HEK293 (cell line): ENCODE measurements around the gene MDFIC.

Source experiments
- CTCF ChIA-PET: fragments of 350-600 bp; formaldehyde crosslinking; extraction: SDS; loops from one replicate; lab custom pipeline; 2021; ENCODE audit warnings: antibody characterized with exemption; lab: Yijun Ruan, JAX
- POLR2A ChIA-PET: fragments of 300-600 bp; formaldehyde crosslinking; extraction: SDS; loops from one replicate; lab custom pipeline; 2020; ENCODE audit warnings: antibody characterized with exemption, inconsistent platforms; lab: Yijun Ruan, JAX
- H3K27ac ChIP-seq: fragments of 200-500 bp; sonication (Bioruptor generic); 2 replicates; pipeline ENCODE4 v1.5.1; 2014; ENCODE audit warnings: low read depth, low read length, control low read depth, inconsistent platforms; ENCODE audit errors: extremely low read depth
- H3K36me3 ChIP-seq, 2 experiments: fragments of 200-500 bp in 1 of 2; sonication (Bioruptor generic) in 1 of 2; 1 replicate in 1 of 2; 2 replicates in 1 of 2; pipeline ENCODE4 v1.5.1; 2014 to 2017; ENCODE audit warnings: inconsistent platforms in 2 of 2, low read length in 2 of 2; ENCODE audit not compliant: control insufficient read depth in 2 of 2, insufficient read depth in 1 of 2
- H3K4me1 ChIP-seq: fragments of 200-500 bp; sonication (Bioruptor generic); 2 replicates; pipeline ENCODE4 v1.5.1; 2014; ENCODE audit warnings: mild to moderate bottlenecking, low read length, inconsistent platforms; ENCODE audit not compliant: control insufficient read depth, insufficient read depth
- H3K4me3 ChIP-seq: 2 replicates; pipeline ENCODE4 v1.5.1; 2011; ENCODE audit warnings: low read depth, mild to moderate bottlenecking, control low read depth, low read length, moderate library complexity
- H3K9me3 ChIP-seq: fragments of 200-500 bp; sonication (Bioruptor generic); 2 replicates; pipeline ENCODE4 v1.5.1; 2014; ENCODE audit warnings: low read depth, low read length, inconsistent platforms; ENCODE audit not compliant: control insufficient read depth, insufficient read depth
- CTCF ChIP-seq: fragments of 450-650 bp; formaldehyde crosslinking; IDR thresholded peaks from 2 replicates; pipeline ENCODE4 v1.5.1; 2016; ENCODE audit warnings: missing biosample characterization, missing genetic modification characterization
- RBAK ChIP-seq: fragments of 450-650 bp; formaldehyde crosslinking; IDR thresholded peaks from 2 replicates; pipeline ENCODE4 v1.5.1; 2016; ENCODE audit warnings: missing biosample characterization, missing genetic modification characterization
- REPIN1 ChIP-seq: fragments of 450-650 bp; formaldehyde crosslinking; IDR thresholded peaks from 2 replicates; pipeline ENCODE4 v1.5.1; 2017; ENCODE audit warnings: missing biosample characterization, missing genetic modification characterization, low read depth
- SETDB1 ChIP-seq: IDR thresholded peaks from one replicate; pipeline ENCODE4 v1.6.1; 2017; ENCODE audit warnings: mild to moderate bottlenecking, low read length, moderate library complexity, mixed read lengths; ENCODE audit not compliant: insufficient read length
- ZBTB20 ChIP-seq: fragments of 450-650 bp; formaldehyde crosslinking; IDR thresholded peaks from 2 replicates; pipeline ENCODE4 v1.5.1; 2016; ENCODE audit warnings: missing biosample characterization, missing genetic modification characterization
- ZFHX2 ChIP-seq: fragments of 450-650 bp; formaldehyde crosslinking; conservative IDR thresholded peaks from 2 replicates; pipeline ENCODE4 v1.5.1; 2016; ENCODE audit warnings: missing biosample characterization, missing genetic modification characterization
- ZFP69B ChIP-seq: fragments of 450-650 bp; formaldehyde crosslinking; IDR thresholded peaks from 2 replicates; pipeline ENCODE4 v1.5.1; 2016; ENCODE audit warnings: missing biosample characterization, missing genetic modification characterization
- ZNF16 ChIP-seq: fragments of 450-650 bp; formaldehyde crosslinking; IDR thresholded peaks from 2 replicates; pipeline ENCODE4 v1.5.1; 2016; ENCODE audit warnings: low read depth, missing biosample characterization, missing genetic modification characterization
- ZNF2 ChIP-seq: fragments of 450-650 bp; formaldehyde crosslinking; IDR thresholded peaks from 2 replicates; pipeline ENCODE4 v1.5.1; 2016; ENCODE audit warnings: missing biosample characterization, missing genetic modification characterization
- ZNF280C ChIP-seq: fragments of 450-650 bp; formaldehyde crosslinking; IDR thresholded peaks from 2 replicates; pipeline ENCODE4 v1.5.1; 2016; ENCODE audit warnings: missing biosample characterization, missing genetic modification characterization
- ZNF311 ChIP-seq: fragments of 450-650 bp; formaldehyde crosslinking; IDR thresholded peaks from 2 replicates; pipeline ENCODE4 v1.5.1; 2017; ENCODE audit warnings: missing biosample characterization, missing genetic modification characterization, borderline replicate concordance
- ZNF366 ChIP-seq: fragments of 450-650 bp; formaldehyde crosslinking; conservative IDR thresholded peaks from 2 replicates; pipeline ENCODE4 v1.5.1; 2016; ENCODE audit warnings: missing biosample characterization, missing genetic modification characterization
- ZNF37A ChIP-seq: fragments of 450-650 bp; IDR thresholded peaks from 2 replicates; pipeline ENCODE4 v1.5.1; 2018; ENCODE audit warnings: missing biosample characterization, missing genetic modification characterization
- ZNF391 ChIP-seq: fragments of 450-650 bp; formaldehyde crosslinking; IDR thresholded peaks from 2 replicates; pipeline ENCODE4 v1.5.1; 2016; ENCODE audit warnings: low read depth, missing biosample characterization, missing genetic modification characterization, borderline replicate concordance
- ZNF433 ChIP-seq: fragments of 450-650 bp; formaldehyde crosslinking; IDR thresholded peaks from 2 replicates; pipeline ENCODE4 v1.5.1; 2016; ENCODE audit warnings: missing biosample characterization, missing genetic modification characterization, low read depth
- ZNF48 ChIP-seq: fragments of 450-650 bp; formaldehyde crosslinking; IDR thresholded peaks from 2 replicates; pipeline ENCODE4 v1.5.1; 2016; ENCODE audit warnings: missing biosample characterization, missing genetic modification characterization
- ZNF585B ChIP-seq: fragments of 450-650 bp; formaldehyde crosslinking; IDR thresholded peaks from 2 replicates; pipeline ENCODE4 v1.5.1; 2016; ENCODE audit warnings: missing biosample characterization, missing genetic modification characterization
- ZNF596 ChIP-seq: fragments of 450-650 bp; IDR thresholded peaks from 2 replicates; pipeline ENCODE4 v1.5.0; 2018; ENCODE audit warnings: missing biosample characterization, mild to moderate bottlenecking, missing genetic modification characterization, moderate library complexity
- ZNF600 ChIP-seq: fragments of 450-650 bp; formaldehyde crosslinking; IDR thresholded peaks from 2 replicates; pipeline ENCODE4 v1.5.1; 2016; ENCODE audit warnings: missing biosample characterization, missing genetic modification characterization
- ZNF610 ChIP-seq: fragments of 450-650 bp; formaldehyde crosslinking; IDR thresholded peaks from 2 replicates; pipeline ENCODE4 v1.5.1; 2016; ENCODE audit warnings: missing biosample characterization, missing genetic modification characterization, borderline replicate concordance
- ZNF654 ChIP-seq: fragments of 450-650 bp; formaldehyde crosslinking; IDR thresholded peaks from 2 replicates; pipeline ENCODE4 v1.5.1; 2016; ENCODE audit warnings: low read depth, missing biosample characterization, missing genetic modification characterization
- ZSCAN16 ChIP-seq: fragments of 450-650 bp; formaldehyde crosslinking; IDR thresholded peaks from 2 replicates; pipeline ENCODE4 v1.5.1; 2016; ENCODE audit warnings: missing biosample characterization, missing genetic modification characterization
- ZSCAN30 ChIP-seq: fragments of 450-650 bp; IDR thresholded peaks from 2 replicates; pipeline ENCODE4 v1.5.1; 2018; ENCODE audit warnings: missing biosample characterization, mild to moderate bottlenecking, missing genetic modification characterization, moderate library complexity
- TF ChIP-seq, protein P1 (sequence below): fragments of 450-650 bp; formaldehyde crosslinking; IDR thresholded peaks from 2 replicates; pipeline ENCODE4 v1.5.1; 2016; ENCODE audit warnings: missing biosample characterization, missing genetic modification characterization

MDFIC gene

GRCh38 chr7:114988026-114988425 is 66.1 kb downstream of the MDFIC start:
- ChIA-PET CTCF (interaction anchor here (0.7 kb wide), 1 partner anchor 961 kb away, joined by 3 read pairs; no protein-coding TSS in a partner anchor), POLR2A (no interaction called here)
- TF ChIP-seq ZNF654 (tag by site-specific recombination) (no peak), ZNF48 (no peak), ZNF610 (tag by site-specific recombination) (no peak), ZNF366 (tag by site-specific recombination) (no peak), ZNF433 (no peak), SETDB1 (no peak), ZNF37A (tag by site-specific recombination) (no peak), REPIN1 (tag by site-specific recombination) (no peak), ZFP69B (tag by site-specific recombination) (no peak), ZNF2 (no peak), ZNF280C (tag by site-specific recombination) (no peak), ZNF311 (tag by site-specific recombination) (no peak), ZSCAN30 (tag by site-specific recombination) (no peak), ZNF16 (tag by site-specific recombination) (no peak)
- TF ChIP-seq, protein P1, sequence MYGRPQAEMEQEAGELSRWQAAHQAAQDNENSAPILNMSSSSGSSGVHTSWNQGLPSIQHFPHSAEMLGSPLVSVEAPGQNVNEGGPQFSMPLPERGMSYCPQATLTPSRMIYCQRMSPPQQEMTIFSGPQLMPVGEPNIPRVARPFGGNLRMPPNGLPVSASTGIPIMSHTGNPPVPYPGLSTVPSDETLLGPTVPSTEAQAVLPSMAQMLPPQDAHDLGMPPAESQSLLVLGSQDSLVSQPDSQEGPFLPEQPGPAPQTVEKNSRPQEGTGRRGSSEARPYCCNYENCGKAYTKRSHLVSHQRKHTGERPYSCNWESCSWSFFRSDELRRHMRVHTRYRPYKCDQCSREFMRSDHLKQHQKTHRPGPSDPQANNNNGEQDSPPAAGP (tag by site-specific recombination): no peak
- Histone ChIP-seq H3K4me3 (no peak overlapping the region), H3K4me1 (no peaks in the 10 kb centered on the region), H3K27ac (no peak overlapping the region), H3K36me3 (no peaks in the 10 kb centered on the region), H3K9me3 (no peaks in the 10 kb centered on the region)

DNA sequence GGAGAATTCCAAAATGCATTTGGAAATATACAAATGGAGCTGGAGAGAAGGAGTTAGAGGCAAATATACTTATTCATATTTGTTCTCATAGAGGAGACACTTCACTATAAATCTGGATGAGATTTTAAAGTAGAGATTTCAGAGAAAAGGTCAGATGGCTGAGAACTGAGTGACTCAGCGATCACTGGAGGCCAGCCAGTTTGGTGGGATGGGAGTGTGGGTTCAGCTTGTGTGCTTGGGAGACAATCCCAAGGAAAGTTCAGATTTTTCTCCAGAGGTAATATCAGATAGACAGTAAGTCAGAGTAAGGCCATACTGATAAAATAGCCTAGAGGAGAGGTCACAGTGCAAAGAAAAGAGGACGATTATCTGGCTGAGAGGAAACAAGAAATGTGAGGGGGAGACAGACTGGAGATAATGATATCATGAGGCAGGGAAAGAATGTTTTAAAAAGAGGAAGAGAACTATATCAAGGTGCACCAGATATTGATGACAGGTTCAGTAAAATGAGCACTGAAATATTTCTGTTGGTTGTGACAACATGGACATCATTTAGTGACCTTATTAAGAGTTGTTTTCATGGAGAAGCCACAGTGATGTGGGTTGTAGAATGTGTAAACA is 67.0 kb downstream of the MDFIC start:
- no peaks in the 10 kb centered on the region for H3K9me3 ChIP-seq
- no peak overlapping the region for H3K27ac ChIP-seq
- CTCF ChIA-PET: interaction anchor here (0.7 kb wide), 1 partner anchor 962 kb away, joined by 3 read pairs; no protein-coding TSS in a partner anchor
- no peak overlapping the region for H3K4me3 ChIP-seq
- H3K4me1 ChIP-seq: no peaks in the 10 kb centered on the region
- no peaks in the 10 kb centered on the region for H3K36me3 ChIP-seq
- TF ChIP-seq ZNF600: no peak
- TF ChIP-seq ZSCAN16: no peak
- TF ChIP-seq ZBTB20 (tag by site-specific recombination): no peak
- no peak for TF ChIP-seq ZFHX2 (tag by site-specific recombination)
- TF ChIP-seq ZNF596 (tag by site-specific recombination): no peak
- TF ChIP-seq CTCF (tag by site-specific recombination): no peak
- no peak for TF ChIP-seq ZNF585B (tag by site-specific recombination)
- no peak for TF ChIP-seq RBAK (tag by site-specific recombination)
- no peak for TF ChIP-seq ZNF391 (tag by site-specific recombination)
- POLR2A ChIA-PET: no interaction called here
